C4-2B (cell line): ENCODE data around the gene SHANK1.

Experiments
- CTCF ChIP-seq: fragments of 450-650 bp; conservative IDR thresholded peaks from 2 replicates; pipeline ENCODE4 v1.5.1; 2017; ENCODE audit warnings: mild to moderate bottlenecking
- ZFX ChIP-seq: fragments of 450-650 bp; IDR thresholded peaks from 2 replicates; pipeline ENCODE4 v1.6.1; 2017

GRCh38 chr19:50629801-50630200 is 89.8 kb downstream of the SHANK1 start:
- no peak for TF ChIP-seq CTCF
- no peak for TF ChIP-seq ZFX
